ENCODE results near the gene ST6GAL1. TPM values are rescaled to one million over a fixed set of nuclear protein-coding genes. Genes with fewer than 3 reads are reported as not detected.
A peak's percentile ranks its signal among the peaks of the same experiment; 100 is the strongest.

ST6GAL1 gene
- total and polyA plus RNA-seq, 12 donors: 7.2 to 95.0 (median 55.4) TPM

- no peaks in the 10 kb centered on the region for H3K9me3 ChIP-seq (replicated peaks in 1 of 3)
- no peaks in the 10 kb centered on the region for H3K36me3 ChIP-seq (replicated peaks in 1 of 2)
- intact Hi-C loops (cut with DNase I): no loop called here
- 75 to 87% (median 79%) methylated on average over 2 of the region's 2 CpGs for WGBS, 4 donors
- no peak overlapping the region for H3K4me3 ChIP-seq
- peaks cover 4 to 14% of the 10 kb centered on the region in 2 donors for H3K4me1 ChIP-seq (replicated peaks in 1 of 2)
- DNase-seq: no peak
- no peak overlapping the region for H3K27ac ChIP-seq
- no peak for TF ChIP-seq POLR2A (IDR thresholded peaks at IDR 0.05)
- TF ChIP-seq, protein P1, sequence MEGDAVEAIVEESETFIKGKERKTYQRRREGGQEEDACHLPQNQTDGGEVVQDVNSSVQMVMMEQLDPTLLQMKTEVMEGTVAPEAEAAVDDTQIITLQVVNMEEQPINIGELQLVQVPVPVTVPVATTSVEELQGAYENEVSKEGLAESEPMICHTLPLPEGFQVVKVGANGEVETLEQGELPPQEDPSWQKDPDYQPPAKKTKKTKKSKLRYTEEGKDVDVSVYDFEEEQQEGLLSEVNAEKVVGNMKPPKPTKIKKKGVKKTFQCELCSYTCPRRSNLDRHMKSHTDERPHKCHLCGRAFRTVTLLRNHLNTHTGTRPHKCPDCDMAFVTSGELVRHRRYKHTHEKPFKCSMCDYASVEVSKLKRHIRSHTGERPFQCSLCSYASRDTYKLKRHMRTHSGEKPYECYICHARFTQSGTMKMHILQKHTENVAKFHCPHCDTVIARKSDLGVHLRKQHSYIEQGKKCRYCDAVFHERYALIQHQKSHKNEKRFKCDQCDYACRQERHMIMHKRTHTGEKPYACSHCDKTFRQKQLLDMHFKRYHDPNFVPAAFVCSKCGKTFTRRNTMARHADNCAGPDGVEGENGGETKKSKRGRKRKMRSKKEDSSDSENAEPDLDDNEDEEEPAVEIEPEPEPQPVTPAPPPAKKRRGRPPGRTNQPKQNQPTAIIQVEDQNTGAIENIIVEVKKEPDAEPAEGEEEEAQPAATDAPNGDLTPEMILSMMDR (IDR thresholded peaks at IDR 0.05): no peak
- no peaks in the 10 kb centered on the region for H3K27me3 ChIP-seq
Observed at GRCh38 chr3:187098923-187099512, 168.7 kb downstream of the ST6GAL1 start.

DNA sequence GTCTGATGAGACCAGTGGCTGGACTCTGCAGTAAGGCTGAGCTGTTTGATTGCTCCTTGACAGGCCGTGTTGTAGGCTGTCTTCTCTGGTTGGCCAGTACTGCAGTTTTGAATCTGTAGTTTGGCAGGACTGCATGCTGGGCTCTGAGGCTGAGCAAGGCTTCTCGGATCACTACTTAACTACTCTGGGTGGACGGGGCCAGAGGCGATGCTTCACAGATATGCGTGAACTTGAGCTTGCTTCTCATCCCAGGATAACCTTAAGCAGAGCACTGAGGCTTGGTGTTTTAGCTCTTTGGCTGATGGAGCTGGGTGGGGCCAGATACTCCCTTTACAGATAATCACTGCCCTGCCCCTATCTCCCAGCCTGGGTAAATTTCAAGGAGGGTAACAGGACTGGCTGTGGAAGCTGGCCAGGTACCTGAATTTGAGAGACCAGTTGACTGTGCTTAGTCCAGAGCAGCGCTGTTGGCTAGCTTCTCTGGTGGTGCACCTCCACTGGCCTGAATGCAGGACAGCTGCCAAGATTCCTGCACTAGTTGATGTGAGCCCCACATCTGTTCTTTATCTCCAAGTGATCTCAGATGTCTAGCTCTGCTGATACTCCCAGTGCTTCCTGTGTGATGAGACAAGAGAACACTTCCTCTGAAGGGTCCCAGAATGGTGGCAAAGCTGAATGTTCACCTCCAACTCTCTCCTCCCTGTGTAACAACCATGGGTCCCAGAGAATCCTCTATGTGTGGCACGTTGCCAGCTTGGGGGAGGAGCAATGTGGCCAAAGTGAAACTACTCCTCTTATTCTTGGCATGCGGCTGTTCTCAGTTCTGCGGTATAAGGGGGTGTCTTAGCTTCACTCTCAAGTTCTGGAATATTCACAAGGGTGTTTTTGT is 171.1 kb downstream of the ST6GAL1 start:
- Histone ChIP-seq H3K27me3 (no peaks in the 10 kb centered on the region), H3K36me3 (replicated peaks in 1 of 2) (no peaks in the 10 kb centered on the region), H3K9me3 (replicated peaks in 1 of 3) (no peaks in the 10 kb centered on the region), H3K4me3 (peak overlapping the region in 3 of 4 donors; percentile 7 to 30 (median 19)), H3K4me1 (replicated peaks in 1 of 2) (peaks cover 4 to 14% of the 10 kb centered on the region in 2 donors), H3K27ac (peak overlapping the region in 3 of 5 donors; percentile 4 to 49 (median 31))
- intact Hi-C loops (cut with DNase I): no loop called here
- DNase-seq: peak; percentile 61 to 86 (median 73)
- TF ChIP-seq, protein P1 (IDR thresholded peaks at IDR 0.05): no peak
- TF ChIP-seq POLR2A (IDR thresholded peaks at IDR 0.05): no peak
- 42 to 53% (median 49%) methylated on average over 9 of the region's 9 CpGs for WGBS, 4 donors

- intact Hi-C loops (cut with DNase I): no loop called here
- peaks cover 4 to 14% of the 10 kb centered on the region in 2 donors for H3K4me1 ChIP-seq (replicated peaks in 1 of 2)
- no peak for DNase-seq
- 88 to 100% (median 91%) methylated on average over 1 of the region's 1 CpG for WGBS, 4 donors
- H3K36me3 ChIP-seq (replicated peaks in 1 of 2): no peaks in the 10 kb centered on the region
- no peaks in the 10 kb centered on the region for H3K9me3 ChIP-seq (replicated peaks in 1 of 3)
- H3K27me3 ChIP-seq: no peaks in the 10 kb centered on the region
- no peak for TF ChIP-seq POLR2A (IDR thresholded peaks at IDR 0.05)
- TF ChIP-seq, protein P1 (IDR thresholded peaks at IDR 0.05): no peak
- peak overlapping the region in 3 of 4 donors; percentile 7 to 30 (median 19) for H3K4me3 ChIP-seq
- H3K27ac ChIP-seq: peak overlapping the region in 3 of 5 donors; percentile 4 to 49 (median 31)
Observed at GRCh38 chr3:187102073-187102634, 171.8 kb downstream of the ST6GAL1 start.

DNA sequence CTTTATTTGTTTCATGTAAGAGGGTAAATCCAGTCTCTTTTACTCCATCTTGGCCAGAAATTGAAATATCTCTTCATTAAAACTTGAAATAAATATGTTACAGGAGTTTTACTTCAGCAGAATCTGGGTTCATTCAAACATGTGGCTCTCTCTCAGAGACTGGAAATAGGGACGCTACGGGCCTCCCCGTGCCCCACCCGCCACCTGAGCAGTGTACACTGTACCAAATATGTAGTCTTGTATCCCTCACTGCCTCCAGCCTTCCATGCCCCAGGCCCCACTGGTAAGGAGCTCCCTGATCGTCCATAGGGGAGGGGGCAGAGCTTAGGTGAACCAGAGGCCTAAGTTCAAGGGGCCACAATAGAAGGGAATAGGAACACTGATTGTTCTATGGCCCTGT is 172.9 kb downstream of the ST6GAL1 start:
- Histone ChIP-seq H3K36me3 (replicated peaks in 1 of 2) (no peaks in the 10 kb centered on the region), H3K27ac (no peak overlapping the region), H3K9me3 (replicated peaks in 1 of 3) (no peaks in the 10 kb centered on the region), H3K4me3 (no peak overlapping the region), H3K27me3 (no peaks in the 10 kb centered on the region), H3K4me1 (replicated peaks in 1 of 2) (peaks cover 4 to 14% of the 10 kb centered on the region in 2 donors)
- TF ChIP-seq POLR2A (IDR thresholded peaks at IDR 0.05): no peak
- DNase-seq: no peak
- intact Hi-C loops (cut with DNase I): no loop called here
- 85 to 99% (median 94%) methylated on average over 5 of the region's 5 CpGs for WGBS, 4 donors
